NCI-H2171 treated with DMSO at 0.1 percent for 48 hours (cell line): ENCODE measurements around the gene DLGAP1.

Experiments used
- DNase-seq: peaks from one replicate; lab custom pipeline; 2025; lab: John Stamatoyannopoulos, UW

DLGAP1 gene

DNA sequence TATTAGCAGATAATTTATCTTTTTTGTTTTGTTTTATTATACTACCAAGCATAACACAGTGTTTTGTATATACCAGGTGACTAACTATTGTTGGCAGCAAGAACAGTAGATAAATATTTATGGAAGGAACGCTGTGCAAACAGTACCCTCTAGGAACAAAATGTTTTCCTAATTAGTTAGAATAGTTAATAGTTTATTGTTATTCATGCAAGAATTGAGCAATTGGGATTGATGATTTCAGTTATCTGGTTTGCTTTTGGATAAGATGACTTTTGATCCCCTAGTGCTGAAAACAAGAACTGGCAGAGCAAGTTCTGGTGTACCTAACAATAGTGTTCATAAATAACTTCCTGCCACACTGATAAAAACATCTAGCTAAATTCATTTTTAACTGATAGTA lies 681.8 kb downstream of the DLGAP1 start:
- DNase-seq = no peak

DNA sequence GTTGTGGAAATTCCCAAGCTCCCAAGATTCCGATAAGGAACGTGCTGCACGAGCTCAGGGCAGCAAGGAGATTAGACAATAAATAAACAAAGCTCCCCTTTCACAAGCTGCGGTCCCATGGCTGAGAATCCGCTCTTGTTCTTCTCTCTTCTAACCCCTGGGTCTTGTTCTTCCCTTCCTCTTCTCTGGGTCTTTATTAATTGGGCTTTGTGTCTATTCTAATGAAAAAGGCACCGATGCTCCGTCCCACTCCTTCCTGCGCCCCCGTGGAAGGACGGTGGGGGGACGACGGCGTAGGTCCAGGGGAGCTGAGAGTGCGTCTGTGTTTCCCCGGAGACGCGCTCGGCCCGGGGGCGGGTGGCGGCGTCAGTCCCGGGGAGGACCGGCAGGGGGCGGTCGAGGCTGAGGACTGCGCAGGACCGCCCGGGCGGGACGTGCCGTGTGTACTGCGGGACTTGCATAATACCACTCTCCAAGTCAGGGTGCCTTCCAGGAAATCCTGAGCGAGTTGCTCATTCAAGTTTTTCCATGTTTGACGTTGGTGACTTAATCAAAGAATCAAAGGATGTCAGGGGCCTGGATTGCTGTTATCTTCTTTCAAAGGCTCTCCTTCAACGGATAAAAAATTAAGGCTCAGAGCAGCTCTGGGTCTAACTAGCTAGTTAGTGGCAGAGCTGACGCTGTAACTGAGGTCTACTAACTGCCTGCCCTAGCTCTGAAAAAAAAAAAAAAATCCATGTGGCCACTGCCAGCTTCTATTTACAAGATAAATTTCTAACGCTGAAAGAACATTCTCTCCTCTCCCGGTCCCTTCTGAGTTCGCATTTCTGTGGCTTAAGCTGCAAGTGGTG lies 683.8 kb downstream of the DLGAP1 start:
- no peak for DNase-seq

DNA sequence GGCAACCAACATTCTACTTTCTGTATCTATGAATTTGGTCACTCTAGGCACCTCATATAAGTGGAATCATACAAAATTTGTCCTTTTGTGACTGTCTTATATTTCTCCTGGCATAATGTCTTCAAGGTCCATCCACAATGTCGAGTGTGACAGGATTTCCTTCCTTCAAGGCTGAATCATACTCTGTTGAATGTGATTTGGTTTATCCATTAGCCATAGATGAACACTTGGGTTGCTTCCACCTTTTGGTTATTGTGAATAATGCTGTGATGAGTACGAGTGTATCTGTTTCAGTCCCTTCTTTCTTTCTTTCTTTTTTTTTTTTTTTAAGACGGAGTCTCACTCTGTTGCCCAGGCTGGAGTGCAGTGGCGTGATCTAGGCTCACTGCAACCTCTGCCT lies 693.8 kb downstream of the DLGAP1 start:
- DNase-seq = no peak

DNA sequence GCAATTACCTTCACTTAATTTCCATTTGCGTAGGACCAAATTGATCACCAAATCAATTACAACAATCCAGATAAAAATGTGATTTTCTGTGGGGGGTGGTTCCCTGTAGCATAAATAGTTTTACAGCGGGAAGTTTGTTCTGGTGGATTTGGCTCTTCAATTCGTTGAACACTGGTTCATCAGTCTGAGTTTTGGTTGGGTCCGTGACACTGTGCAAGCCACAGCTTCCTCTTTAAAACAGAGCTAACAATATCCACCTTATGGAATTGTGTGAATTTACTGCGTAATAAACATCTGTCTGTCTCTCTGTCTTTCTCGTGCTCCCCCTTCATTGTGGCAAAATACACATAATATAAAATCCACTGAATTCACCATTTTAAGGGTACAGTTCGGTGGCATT lies 694.4 kb downstream of the DLGAP1 start:
- DNase-seq = no peak

DNA sequence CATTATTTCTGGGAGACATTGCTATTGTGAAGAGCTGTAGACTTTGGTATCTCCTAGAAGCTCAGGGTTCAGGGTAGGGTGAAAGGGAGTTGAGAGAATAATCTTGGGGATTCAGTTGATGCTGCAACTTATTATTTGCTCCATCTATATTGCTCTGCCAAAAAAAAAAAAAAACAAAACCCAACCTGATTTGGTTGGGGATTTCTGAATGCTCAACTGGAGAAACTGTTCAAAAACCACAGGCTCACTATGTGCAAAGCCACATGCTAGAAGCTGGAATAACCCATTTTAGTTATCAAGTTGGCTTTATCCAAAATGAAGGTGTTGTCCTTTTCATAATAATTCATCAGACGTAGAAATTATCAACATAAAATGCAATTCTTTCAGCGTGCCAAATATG lies 696.0 kb downstream of the DLGAP1 start:
- no peak for DNase-seq

DNA sequence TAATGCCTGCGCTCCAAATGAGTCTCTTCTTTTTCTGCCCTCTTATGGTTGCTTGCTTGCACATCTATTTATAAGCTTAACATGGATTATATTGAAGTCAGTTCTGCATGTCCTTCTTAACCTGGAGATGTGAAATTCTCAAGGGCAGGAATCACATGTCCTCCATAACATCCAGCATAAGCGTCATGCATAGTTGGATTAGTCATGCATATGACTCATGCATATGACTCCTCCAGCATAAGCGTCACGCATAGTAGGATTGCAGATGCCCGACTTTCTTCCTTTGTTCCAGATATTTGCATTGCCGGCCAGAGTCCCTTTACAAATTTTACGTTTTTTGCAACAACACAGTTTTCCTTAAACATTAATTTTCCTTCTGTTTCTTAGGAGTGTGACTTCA lies 696.6 kb downstream of the DLGAP1 start:
- DNase-seq = no peak

DNA sequence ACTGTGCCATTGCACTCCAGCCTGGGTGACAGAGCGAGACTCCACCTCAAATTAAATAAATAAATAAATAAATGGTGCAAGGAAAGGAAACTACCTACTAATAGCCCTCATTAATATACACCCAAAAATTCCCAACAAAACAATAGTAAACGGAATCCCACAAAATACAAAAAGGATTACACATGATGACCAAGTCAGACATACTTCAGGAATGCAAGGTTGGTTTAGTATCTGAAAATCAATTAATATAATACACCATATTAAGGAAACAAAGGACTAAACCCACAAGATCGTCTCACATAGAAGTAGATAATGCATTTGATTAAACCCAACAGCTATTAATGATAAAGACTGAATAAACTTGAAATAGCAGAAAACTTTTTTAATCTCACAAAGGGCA lies 697.7 kb downstream of the DLGAP1 start:
- no peak for DNase-seq

DNA sequence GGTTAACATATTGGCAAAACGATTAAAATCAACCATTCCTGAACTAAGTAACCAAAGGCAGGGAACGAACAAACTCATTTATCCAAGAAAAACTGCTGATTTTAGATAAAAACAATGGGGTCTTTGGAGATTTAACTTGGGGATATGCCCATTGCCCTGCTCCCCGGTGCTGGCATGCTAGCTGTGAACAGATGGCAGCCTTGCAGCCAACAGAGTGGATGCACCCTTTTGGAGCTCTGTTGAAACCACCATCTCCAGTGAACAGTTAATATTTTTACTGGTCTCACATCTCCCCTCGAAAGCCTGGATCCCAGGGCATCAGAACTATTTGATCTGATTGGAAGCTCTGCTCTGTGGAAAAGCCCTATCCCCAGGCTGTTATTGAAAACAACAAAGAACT lies 702.0 kb downstream of the DLGAP1 start:
- DNase-seq = peak; percentile 16

DNA sequence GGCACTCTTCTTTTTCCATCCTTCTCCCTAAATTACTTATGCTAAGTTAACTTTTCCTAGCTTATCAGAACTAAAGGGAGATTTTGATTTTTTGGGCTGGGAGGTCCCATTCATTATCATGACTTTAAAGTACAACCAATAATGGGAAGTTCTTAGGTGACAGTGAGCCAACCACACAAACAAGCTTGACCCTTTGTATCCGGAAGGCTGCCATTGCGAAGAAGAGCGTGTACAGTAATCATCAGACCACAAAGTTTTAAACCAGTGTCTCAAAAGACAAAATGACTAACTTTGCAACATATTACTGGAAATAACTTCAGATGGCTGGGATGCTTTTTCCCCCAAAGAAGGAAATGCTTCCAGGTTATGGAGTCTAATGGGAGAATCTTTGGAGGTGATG lies 707.0 kb downstream of the DLGAP1 start:
- no peak for DNase-seq

DNA sequence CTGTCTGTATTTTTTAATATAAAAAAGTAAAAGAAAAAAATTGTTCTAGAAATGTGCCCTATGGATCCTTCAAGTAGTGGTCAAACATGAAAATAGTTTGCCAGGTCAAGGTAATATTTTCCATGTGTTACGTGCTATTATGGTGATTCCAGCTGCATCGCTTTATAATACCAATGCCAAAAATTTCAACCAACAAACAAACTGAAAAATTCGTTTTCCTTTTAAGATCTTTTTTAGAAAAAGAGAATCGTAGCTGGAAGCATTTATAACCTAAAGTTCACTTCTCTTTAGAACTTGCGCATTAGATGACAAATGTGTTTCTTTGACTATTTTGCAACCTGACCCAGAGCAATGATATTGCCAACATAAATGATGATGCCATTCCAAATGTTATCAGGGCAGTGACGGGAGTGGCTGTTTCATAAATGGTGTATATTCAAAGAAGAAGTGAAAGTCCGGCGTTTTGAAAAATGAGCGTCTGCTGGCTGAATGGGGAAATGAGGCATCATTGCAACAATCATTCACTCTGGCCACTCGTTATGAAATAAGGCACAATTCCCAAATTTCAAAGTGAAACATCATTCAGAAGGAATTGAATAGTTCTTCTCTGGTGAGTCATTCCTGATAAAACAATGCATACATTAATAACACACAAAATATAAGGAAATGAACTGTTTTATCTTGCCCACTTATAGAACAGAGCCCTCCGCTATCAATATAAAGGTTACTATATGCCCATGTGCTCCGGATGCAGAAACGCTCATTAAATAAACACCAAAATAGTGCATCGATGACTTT lies 707.7 kb downstream of the DLGAP1 start:
- DNase-seq = no peak

DNA sequence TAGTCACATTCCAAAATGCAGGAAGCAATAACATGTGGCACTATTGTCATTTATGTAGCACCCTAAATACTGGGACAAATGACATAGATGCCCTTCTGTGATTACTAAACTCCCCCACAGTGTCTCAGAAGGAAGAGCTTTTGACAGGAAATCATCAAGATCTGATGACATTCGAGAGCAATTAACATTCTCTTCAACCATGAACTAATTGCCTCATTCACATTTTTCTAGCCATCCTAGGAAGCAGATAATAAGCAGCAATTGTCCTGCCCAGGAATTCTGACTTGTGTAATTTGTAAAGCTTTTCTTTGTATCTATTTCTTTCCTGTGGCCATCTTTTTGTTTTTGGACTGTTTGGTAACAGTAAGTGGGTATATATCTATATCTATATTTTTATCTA lies 712.6 kb downstream of the DLGAP1 start:
- no peak for DNase-seq

DNA sequence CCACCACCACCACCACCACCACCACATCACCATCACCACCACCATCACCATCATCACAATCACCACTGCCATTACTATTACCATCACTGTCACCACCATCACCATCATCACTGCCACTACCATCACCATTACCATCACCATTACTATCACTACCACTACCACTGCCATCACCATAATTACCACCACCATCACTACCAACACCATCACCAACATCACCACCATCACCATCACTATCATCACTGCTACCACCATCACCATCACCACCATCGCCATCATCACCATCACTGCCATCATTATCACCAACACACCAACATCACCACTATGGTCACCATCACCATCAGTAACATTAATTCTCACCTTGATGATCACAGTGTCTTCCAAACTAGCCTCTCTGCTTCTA lies 713.8 kb downstream of the DLGAP1 start:
- DNase-seq = no peak

DNA sequence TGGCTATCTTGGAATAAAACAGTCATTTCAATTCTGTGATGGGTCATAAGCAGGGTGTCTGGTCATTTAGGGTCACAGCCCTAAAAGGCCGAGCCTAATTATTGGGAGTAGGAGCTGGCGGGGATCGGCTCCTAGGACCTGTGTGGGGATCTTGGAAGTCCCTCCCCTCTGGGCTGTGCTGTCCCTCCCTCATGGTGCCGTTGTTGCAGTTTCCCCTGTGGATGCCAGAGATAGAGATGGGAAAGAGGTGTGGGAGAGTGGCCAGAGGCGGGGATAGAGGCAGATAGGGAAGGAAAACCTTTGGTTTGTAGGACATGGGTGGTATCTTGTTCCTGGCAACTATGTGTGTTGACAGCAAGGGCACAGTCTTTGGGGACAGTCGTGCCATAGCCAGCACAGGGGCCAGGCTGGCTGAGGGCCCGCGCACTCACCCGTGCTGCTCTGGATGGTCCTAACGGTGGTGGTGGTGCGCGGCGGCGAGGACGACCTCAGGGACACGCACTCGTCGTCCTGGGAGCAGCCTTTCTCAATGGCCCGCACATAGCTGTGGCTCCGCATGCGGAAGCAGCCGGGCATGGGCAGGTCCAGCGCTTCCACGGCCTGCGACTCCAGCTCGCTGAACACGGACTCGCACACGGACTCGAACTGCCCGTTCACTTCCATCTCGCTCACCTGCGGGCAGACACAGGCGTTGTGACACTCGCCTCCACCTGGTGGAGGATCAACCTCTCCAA lies 726.2 kb downstream of the DLGAP1 start:
- DNase-seq = no peak

DNA sequence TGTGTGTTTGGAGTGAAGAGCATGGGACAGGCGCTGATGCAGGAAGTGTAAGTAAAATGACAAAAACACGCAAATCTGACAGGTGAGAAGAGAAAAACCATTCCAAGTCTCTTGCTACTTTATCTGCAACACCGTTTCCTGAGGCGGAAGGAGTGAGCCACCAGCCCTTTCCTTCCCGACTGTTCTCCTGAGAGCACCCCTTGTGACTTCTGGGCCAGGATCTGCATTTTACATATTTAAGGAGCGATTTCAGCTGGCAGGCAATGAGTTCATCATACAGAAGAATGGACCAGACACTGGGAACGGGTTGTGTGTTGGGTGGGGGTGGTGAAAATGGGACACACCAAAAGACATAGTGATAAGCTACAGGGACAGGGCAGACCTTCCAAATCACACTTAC lies 727.8 kb downstream of the DLGAP1 start:
- no peak for DNase-seq

DNA sequence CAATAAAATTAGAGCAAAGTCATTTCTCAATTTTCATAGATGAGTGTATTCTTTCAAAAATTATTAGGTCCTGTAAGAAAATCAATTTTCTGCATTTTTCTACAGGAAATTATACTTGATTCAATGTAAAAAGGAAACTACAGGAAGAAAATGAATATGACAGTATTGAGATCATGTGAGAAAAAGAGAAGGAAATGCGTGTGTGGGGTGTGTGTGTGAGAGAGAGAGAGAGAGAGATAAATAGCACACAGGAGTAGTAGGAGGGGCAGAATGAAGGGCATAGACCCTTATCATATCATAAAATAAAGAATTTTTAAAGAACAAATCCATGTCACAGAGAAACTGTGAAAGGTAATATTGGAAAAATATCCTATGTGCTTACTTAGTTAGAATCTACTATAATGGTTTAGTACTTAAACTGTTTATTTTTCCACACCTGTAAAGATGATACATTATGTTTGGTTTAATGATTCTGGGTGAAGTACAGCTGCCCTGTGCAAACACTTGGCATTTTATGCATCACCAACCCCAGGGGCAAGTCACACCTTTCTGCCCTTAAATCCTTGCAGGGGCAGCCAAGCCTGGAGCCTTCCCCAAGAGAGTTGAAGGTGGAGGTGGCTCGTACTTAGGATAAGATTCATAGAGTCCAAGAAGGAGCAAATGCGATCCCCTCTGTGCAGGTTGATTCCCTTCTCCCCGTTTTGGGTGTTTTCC lies 728.7 kb downstream of the DLGAP1 start:
- peak; percentile 42 for DNase-seq

DNA sequence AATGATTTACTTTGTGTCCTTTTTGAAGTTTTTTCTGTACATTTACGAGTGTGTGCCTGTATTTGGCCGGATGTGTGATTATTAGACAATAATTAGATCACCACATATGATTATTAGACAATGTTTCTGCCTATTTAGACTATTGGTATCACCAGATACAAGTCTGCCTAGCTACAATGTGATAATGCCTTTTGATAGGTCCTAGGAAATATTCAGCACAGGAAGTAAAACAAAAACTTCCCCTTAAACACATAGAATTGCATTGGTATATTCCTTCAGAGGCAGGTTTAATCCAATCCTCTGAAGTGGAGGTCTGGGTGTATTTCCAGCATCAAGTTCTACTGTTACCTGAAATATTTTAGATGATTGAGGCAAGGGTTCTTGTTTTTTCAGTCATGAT lies 730.0 kb downstream of the DLGAP1 start:
- DNase-seq = no peak

DNA sequence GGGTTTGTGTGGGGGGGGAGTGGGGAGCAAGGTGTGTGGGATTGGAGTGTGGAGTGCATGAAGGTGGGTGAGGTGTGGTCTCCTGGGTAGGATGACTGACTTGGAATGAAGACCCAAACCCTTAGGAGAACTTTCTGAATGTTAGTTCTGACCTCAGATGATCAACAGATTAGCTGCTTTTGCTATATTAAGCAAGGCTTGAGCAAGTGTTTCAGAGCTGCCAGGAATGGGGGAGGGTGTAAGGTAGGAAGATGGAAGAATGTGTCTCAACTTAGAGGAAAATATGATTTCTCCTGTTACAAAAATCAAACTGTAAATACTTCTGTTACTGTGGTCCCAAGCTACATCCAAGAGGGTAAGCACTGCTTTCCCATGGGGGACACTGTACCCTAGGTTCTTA lies 731.6 kb downstream of the DLGAP1 start:
- DNase-seq = no peak

DNA sequence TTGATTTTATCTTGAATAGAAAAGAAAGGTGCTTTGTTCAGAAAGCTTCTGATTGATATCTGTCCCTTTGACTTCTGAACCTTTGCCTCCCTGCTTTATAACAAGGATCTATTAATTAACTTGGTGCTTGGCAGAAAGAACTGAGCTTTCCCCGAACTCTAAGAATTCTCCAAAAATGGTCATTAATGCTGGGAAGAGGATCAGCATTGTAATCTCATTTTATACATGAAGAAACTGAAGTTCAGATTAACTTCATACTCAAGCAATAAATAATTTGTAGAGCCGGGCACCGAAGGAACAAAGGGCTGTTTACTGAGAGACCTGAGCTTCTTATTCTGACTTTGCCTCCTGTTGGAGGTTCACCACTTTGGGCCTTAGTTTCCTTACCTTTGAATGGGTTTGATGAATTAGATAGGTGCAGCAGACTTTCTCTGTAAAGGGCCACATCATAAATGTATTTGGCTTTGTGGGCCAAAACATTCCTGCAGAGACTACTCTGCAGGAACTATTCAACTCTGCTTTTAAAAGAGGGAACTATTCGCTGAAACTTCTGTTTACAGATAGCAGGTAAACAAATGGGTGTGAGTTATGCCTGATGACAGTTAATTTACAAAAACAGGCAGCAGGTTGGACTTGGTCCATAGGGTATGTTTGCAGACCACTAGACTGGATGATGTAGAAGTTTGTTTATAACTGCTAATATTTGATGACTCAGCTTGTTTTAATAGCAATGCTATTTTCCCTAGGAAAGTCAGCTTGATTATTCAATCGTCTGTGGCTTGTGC lies 732.3 kb downstream of the DLGAP1 start:
- DNase-seq = no peak

DNA sequence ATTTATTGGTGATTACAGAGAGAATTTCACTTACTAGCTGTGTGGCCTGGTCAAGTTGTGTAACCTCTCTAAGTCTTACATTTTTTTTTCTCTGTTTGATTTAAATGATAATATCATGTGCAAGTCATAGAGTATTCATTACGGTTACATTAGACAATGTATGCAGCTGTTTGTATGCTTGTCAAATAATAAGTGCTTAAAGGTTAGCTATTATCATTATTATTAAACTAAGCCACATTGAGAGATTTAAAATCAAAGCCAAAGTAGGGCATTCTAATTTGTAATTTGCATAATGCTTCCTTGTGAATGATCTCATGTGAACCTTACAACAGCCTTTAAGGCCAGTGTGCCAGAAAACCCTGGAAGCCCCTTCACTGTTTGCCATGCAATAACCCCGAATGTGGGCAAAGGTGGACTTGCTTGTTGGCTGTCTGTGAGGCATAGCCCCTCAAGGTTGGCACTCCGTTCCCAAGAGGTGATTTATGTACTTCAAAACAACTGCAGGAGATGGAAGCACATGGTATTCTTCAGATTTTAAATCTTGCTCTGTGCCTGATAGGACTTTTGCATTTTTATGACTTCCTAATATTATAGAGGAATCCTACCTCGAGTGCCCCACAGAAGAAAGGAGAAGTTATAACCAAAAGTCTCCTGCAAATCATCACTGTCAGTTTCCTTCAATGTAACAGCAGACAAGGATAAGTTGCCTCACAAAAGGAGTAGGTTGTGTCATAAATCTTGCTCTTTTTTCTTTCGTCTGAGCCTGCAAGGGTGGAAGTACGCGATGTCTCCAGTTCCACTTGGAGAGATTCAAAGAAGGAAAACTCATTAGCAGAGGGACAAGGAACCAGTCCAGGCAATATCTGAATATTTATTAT lies 733.1 kb downstream of the DLGAP1 start:
- DNase-seq = peak; percentile 40

DNA sequence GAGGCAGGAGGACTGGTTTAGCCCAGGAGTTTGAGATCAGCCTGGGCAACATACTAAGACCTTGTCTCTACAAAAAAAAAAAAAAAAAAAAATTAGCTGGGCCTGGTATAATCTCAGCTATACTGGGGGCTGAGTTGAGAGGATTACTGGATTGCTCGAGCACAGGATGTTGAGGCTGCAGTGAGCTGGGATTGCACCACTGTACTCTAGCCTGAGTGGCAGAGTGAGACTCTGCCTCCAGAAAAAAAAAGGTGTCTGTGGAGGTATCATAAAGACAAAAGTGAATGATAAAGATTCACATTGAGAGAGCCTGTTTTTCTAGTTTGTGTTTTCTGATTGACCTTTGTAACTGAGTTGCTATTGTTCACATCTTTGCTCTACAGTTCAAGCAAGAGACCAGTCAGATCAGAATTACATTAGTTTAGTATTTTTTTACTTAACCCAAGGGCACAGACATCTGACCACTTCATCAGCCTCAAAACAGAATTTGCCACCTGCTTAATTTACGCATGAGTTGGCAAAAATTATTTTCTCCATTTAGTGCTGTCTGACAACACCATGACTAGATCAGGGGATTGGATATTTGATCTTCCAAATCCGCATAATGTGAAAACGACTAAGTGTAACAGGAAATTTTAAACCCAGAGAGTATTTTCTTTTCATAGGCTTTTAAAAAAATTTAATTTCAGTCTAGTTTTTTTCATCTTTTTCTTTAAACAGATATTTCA lies 734.1 kb downstream of the DLGAP1 start:
- DNase-seq = peak; percentile 91
